IMR-90 (cell line): Measurements from ENCODE around the gene NPAS3. TPM values are rescaled to one million over a fixed set of nuclear protein-coding genes. Genes with fewer than 3 reads are reported as not detected.

Experiments
- ATAC-seq: fragments of 200-7000 bp; cut with Tn5 transposase; 2 replicates; pipeline ENCODE4 v1.9.1; 2020; ENCODE audit warnings: low read depth, mild to moderate bottlenecking, moderate library complexity
- BruUV-seq: library from RNA; stranded (reverse); fragments of 400-500 nt; replicated peaks from 2 replicates; lab custom pipeline; 2021; lab: Mats Ljungman, UMichigan
- CTCF ChIA-PET: fragments of 300-600 bp; formaldehyde crosslinking; extraction: SDS; loops from one replicate; lab custom pipeline; 2021; ENCODE audit warnings: antibody characterized with exemption; lab: Yijun Ruan, JAX
- POLR2A ChIA-PET: fragments of 300-600 bp; sonication (Branson Sonifier 250); formaldehyde crosslinking; loops from one replicate; lab custom pipeline; 2022; ENCODE audit warnings: antibody characterized with exemption; ENCODE audit not compliant: unreplicated experiment; lab: Charles Lee
- DNase-seq: peaks from one replicate; pipeline ENCODE4 v3.0.0; 2013
- H2AFZ ChIP-seq: replicated peaks from 2 replicates; pipeline ENCODE3; 2013; ENCODE audit warnings: low read length, mild to moderate bottlenecking; ENCODE audit not compliant: poor library complexity
- H2AK5ac ChIP-seq: 2 replicates; pipeline ENCODE4 v1.6.1; 2013; ENCODE audit warnings: low read depth, low read length, inconsistent platforms
- H2AK9ac ChIP-seq: replicated peaks from 2 replicates; pipeline ENCODE3; 2013; ENCODE audit warnings: mild to moderate bottlenecking, low read depth, low read length, moderate library complexity; ENCODE audit not compliant: poor library complexity
- H2BK120ac ChIP-seq: 2 replicates; pipeline ENCODE4 v1.6.1; 2013; ENCODE audit warnings: low read depth, low read length, inconsistent platforms
- H2BK15ac ChIP-seq: 3 replicates; pipeline ENCODE4 v1.6.1; 2013; ENCODE audit warnings: low read depth, low read length, inconsistent platforms
- H2BK20ac ChIP-seq: 2 replicates; pipeline ENCODE4 v1.6.1; 2013; ENCODE audit warnings: low read depth, mild to moderate bottlenecking, inconsistent platforms, low read length, moderate library complexity
- H2BK5ac ChIP-seq: 2 replicates; pipeline ENCODE4 v1.6.1; 2013; ENCODE audit warnings: mild to moderate bottlenecking, low read depth, low read length, inconsistent platforms; ENCODE audit not compliant: poor library complexity, severe bottlenecking
- H3K14ac ChIP-seq: replicated peaks from 2 replicates; pipeline ENCODE4 v1.6.1; 2013; ENCODE audit warnings: low read depth, low read length, inconsistent platforms
- H3K18ac ChIP-seq: 2 replicates; pipeline ENCODE4 v1.6.1; 2013; ENCODE audit warnings: low read depth, low read length, control low read depth
- H3K23ac ChIP-seq: 2 replicates; pipeline ENCODE4 v1.6.1; 2013; ENCODE audit warnings: low read depth, low read length, inconsistent platforms
- H3K27ac ChIP-seq: 2 replicates; pipeline ENCODE4 v1.5.1; 2013; ENCODE audit warnings: mild to moderate bottlenecking, control low read depth, low read length; ENCODE audit not compliant: insufficient read depth
- H3K27me3 ChIP-seq: 2 replicates; pipeline ENCODE4 v1.6.1; 2013; ENCODE audit warnings: low read length; ENCODE audit not compliant: control insufficient read depth, insufficient read depth
- H3K36me3 ChIP-seq: 2 replicates; pipeline ENCODE4 v1.6.1; 2013; ENCODE audit warnings: low read length, mixed read lengths; ENCODE audit not compliant: control insufficient read depth, insufficient read depth
- H3K4ac ChIP-seq: 2 replicates; pipeline ENCODE4 v1.6.1; 2013; ENCODE audit warnings: low read depth, low read length, inconsistent platforms
- H3K4me1 ChIP-seq: 2 replicates; pipeline ENCODE4 v1.6.1; 2013; ENCODE audit warnings: low read length, mixed read lengths; ENCODE audit not compliant: control insufficient read depth, insufficient read depth
- H3K4me2 ChIP-seq: 2 replicates; pipeline ENCODE4 v1.6.1; 2013; ENCODE audit warnings: low read depth, mild to moderate bottlenecking, control low read depth, low read length, moderate library complexity
- H3K4me3 ChIP-seq: 2 replicates; pipeline ENCODE4 v1.5.1; 2013; ENCODE audit warnings: low read depth, mild to moderate bottlenecking, control low read depth, low read length, moderate library complexity; ENCODE audit not compliant: insufficient read depth
- H3K56ac ChIP-seq: 2 replicates; pipeline ENCODE4 v1.6.1; 2013; ENCODE audit warnings: low read length, inconsistent platforms; ENCODE audit not compliant: insufficient read depth; ENCODE audit errors: extremely low read depth
- H3K79me1 ChIP-seq, 2 experiments: 2 replicates each; pipeline ENCODE4 v1.6.1; 2013; ENCODE audit warnings: low read length in 2 of 2, inconsistent platforms in 1 of 2, low read depth in 1 of 2
- H3K9ac ChIP-seq: 2 replicates; pipeline ENCODE4 v1.6.1; 2013; ENCODE audit warnings: low read depth, low read length, control low read depth
- H3K9me1 ChIP-seq: 2 replicates; pipeline ENCODE4 v1.6.1; 2013; ENCODE audit warnings: low read length, inconsistent platforms; ENCODE audit not compliant: insufficient read depth
- H3K9me3 ChIP-seq: 2 replicates; pipeline ENCODE4 v1.6.1; 2013; ENCODE audit warnings: low read length; ENCODE audit not compliant: control insufficient read depth, insufficient read depth
- H4K20me1 ChIP-seq: 2 replicates; pipeline ENCODE4 v1.6.1; 2013; ENCODE audit warnings: low read length, inconsistent platforms; ENCODE audit not compliant: insufficient read depth
- H4K5ac ChIP-seq: 2 replicates; pipeline ENCODE4 v1.6.1; 2013; ENCODE audit warnings: mild to moderate bottlenecking, low read depth, low read length, control low read depth
- H4K8ac ChIP-seq, 2 experiments: 2 replicates each; pipeline ENCODE4 v1.6.1; 2013; ENCODE audit warnings: low read depth in 2 of 2, low read length in 2 of 2, control low read depth in 1 of 2, inconsistent platforms in 1 of 2
- H4K91ac ChIP-seq: 2 replicates; pipeline ENCODE4 v1.6.1; 2013; ENCODE audit warnings: low read depth, low read length, inconsistent platforms; ENCODE audit not compliant: insufficient read depth
- BHLHE40 ChIP-seq: fragments of 150-350 bp; IDR thresholded peaks from 2 replicates; pipeline ENCODE4 v1.6.1; 2016; ENCODE audit warnings: mild to moderate bottlenecking, low read depth, low read length
- CHD1 ChIP-seq: IDR thresholded peaks from 2 replicates; pipeline ENCODE4 v1.6.1; 2012; ENCODE audit warnings: low read depth, low read length, improper control_type of control experiment
- ELK1 ChIP-seq: fragments of 150-350 bp; IDR thresholded peaks from 2 replicates; pipeline ENCODE4 v1.6.1; 2016; ENCODE audit warnings: low read depth, mild to moderate bottlenecking, low read length, moderate library complexity, borderline replicate concordance
- FOS ChIP-seq: fragments of 150-350 bp; IDR thresholded peaks from 2 replicates; pipeline ENCODE4 v1.6.1; 2016; ENCODE audit warnings: low read depth, low read length
- MAFK ChIP-seq: IDR thresholded peaks from 2 replicates; pipeline ENCODE4 v1.6.1; 2012; ENCODE audit warnings: low read depth, low read length, improper control_type of control experiment
- MXI1 ChIP-seq: IDR thresholded peaks from 2 replicates; pipeline ENCODE4 v1.6.1; 2012; ENCODE audit warnings: low read depth, mild to moderate bottlenecking, low read length, moderate library complexity, borderline replicate concordance
- SMC3 ChIP-seq: fragments of 150-350 bp; IDR thresholded peaks from 2 replicates; pipeline ENCODE4 v1.6.1; 2016; ENCODE audit warnings: low read depth, mild to moderate bottlenecking, antibody characterized with exemption, low read length, moderate library complexity
- USF2 ChIP-seq: fragments of 150-350 bp; IDR thresholded peaks from 2 replicates; pipeline ENCODE4 v1.6.1; 2017; ENCODE audit warnings: mild to moderate bottlenecking, antibody characterized with exemption, low read length, low read depth
- WGBS, 2 experiments: methylation state at CpG; one replicate each; pipeline versions ENCODE4 v1.1.5 to v1.1.7; 2013; ENCODE audit warnings: missing lambda C conversion rate in 2 of 2; ENCODE audit not compliant: insufficient read length in 1 of 2; ENCODE audit errors: extremely low coverage in 2 of 2; 5-methylcytosine and 5-hydroxymethylcytosine counted together
- dilution Hi-C: fragments of 300-500 bp; cut with HindIII; formaldehyde crosslinking; loops from one replicate; pipeline ENCODE4 v1.14.3; 2018; ENCODE audit warnings: low sequenced_read_pairs; ENCODE audit not compliant: unreplicated experiment
- in situ Hi-C: fragments of 300-500 bp; cut with MboI; formaldehyde crosslinking; loops from 3 replicates; pipeline ENCODE4 v1.14.3; 2019; ENCODE audit warnings: low sequenced_read_pairs, inconsistent platforms, mixed read lengths
- intact Hi-C: fragments of 100-400 bp; cut with micrococcal nuclease; formaldehyde crosslinking; loops from 2 replicates; pipeline ENCODE4 v1.10.0; 2022
- polyA plus RNA-seq, 3 experiments: library from polyadenylated mRNA; depleted of rRNA; stranded (reverse); fragments of >200 nt; gene quantifications; 2 replicates each; pipeline ENCODE4 v1.2.3, GENCODE V29; 2012; ENCODE audit warnings: low replicate concordance in 1 of 3
- total RNA-seq: library from RNA; depleted of rRNA; stranded (reverse); fragments of >200 nt; gene quantifications from 2 replicates; pipeline ENCODE4 v1.2.3, GENCODE V29; 2012

NPAS3 gene
- total and polyA plus RNA-seq, 2 of the 4 experiments (the other 2 are of a cell fraction) = not detected

GRCh38 chr14:33650430-33650829 is 711.8 kb downstream of the NPAS3 start:
- Histone ChIP-seq H3K14ac (no peak overlapping the region), H3K4me2 (no peak overlapping the region), H3K18ac (no peak overlapping the region), H3K4ac (no peak overlapping the region), H3K9me3 (no peaks in the 10 kb centered on the region), H4K91ac (no peak overlapping the region), H2BK120ac (no peak overlapping the region), H2AK9ac (no peak overlapping the region), H3K4me3 (no peak overlapping the region), H4K8ac (no peak overlapping the region), H3K27ac (no peak overlapping the region), H3K36me3 (no peaks in the 10 kb centered on the region), H2AFZ (no peak overlapping the region), H2BK20ac (no peak overlapping the region), H3K9ac (no peak overlapping the region), H3K27me3 (no peaks in the 10 kb centered on the region; the same call in 1 of the 2 replicates), H4K5ac (no peak overlapping the region), H4K20me1 (no peaks in the 10 kb centered on the region), H2BK5ac (no peak overlapping the region), H2AK5ac (no peak overlapping the region), H3K23ac (no peak overlapping the region), H3K79me1 (no peaks in the 10 kb centered on the region), H2BK15ac (no peak overlapping the region), H3K9me1 (no peaks in the 10 kb centered on the region), H3K56ac (no peak overlapping the region), H3K4me1 (no peaks in the 10 kb centered on the region)
- in situ Hi-C loops = no loop called here
- WGBS, 2 experiments = 11% methylated on average over 1 of the region's 3 CpGs; no CpG with 5 or more reads in 1 of the 2 experiments
- no TSS peak for BruUV-seq
- no peak for ATAC-seq
- intact Hi-C loops = no loop called here
- dilution Hi-C loops = no loop called here
- CTCF ChIA-PET = no interaction called here
- TF ChIP-seq CHD1 = no peak
- TF ChIP-seq ELK1 = no peak
- no peak for TF ChIP-seq MXI1
- TF ChIP-seq FOS = no peak
- no peak for TF ChIP-seq BHLHE40
- no peak for TF ChIP-seq MAFK
- TF ChIP-seq SMC3 = no peak
- no peak for TF ChIP-seq USF2
- POLR2A ChIA-PET = no interaction called here
- DNase-seq = no peak
